GM21515 (cell line): ENCODE measurements around the gene CLSTN1.
"Not testable (repeated sequence)": the region's sequence is repeated elsewhere in the genome, so short reads cannot be mapped to it uniquely, and the experiment has no call there.

Source experiments
- ATAC-seq: cut with Tn5 transposase; IDR thresholded peaks from one replicate; pipeline ENCODE4 v1.9.1; 2021; ENCODE audit not compliant: unreplicated experiment

The CLSTN1 gene

GRCh38 chr1:9826616-9827015 is 2.9 kb upstream of the CLSTN1 start:
- ATAC-seq = no peak

- ATAC-seq = no peak
Observed at GRCh38 chr1:9826087-9826486, 2.3 kb upstream of the CLSTN1 start.

- no peak for ATAC-seq
Observed at GRCh38 chr1:9825093-9826074, 1.6 kb upstream of the CLSTN1 start.

- ATAC-seq = no peak
Observed at GRCh38 chr1:9824702-9825089, 931 bp upstream of the CLSTN1 start.

GRCh38 chr1:9823693-9823942 is 147 bp downstream of the CLSTN1 start:
- ATAC-seq = peak; percentile 12

GRCh38 chr1:9822897-9823692 is 670 bp downstream of the CLSTN1 start:
- no peak for ATAC-seq

GRCh38 chr1:9822490-9822889 is 1.3 kb downstream of the CLSTN1 start:
- ATAC-seq = no peak

GRCh38 chr1:9821710-9822109 is 2.1 kb downstream of the CLSTN1 start:
- ATAC-seq = no peak

- ATAC-seq = no peak
Observed at GRCh38 chr1:9820521-9820920, 3.2 kb downstream of the CLSTN1 start.

- ATAC-seq = no peak
Observed at GRCh38 chr1:9817734-9818133, 6.0 kb downstream of the CLSTN1 start.

- ATAC-seq = no peak
Observed at GRCh38 chr1:9816199-9816598, 7.6 kb downstream of the CLSTN1 start.

- no peak for ATAC-seq
Observed at GRCh38 chr1:9815150-9815549, 8.6 kb downstream of the CLSTN1 start.

- ATAC-seq = no peak
Observed at GRCh38 chr1:9814619-9815018, 9.1 kb downstream of the CLSTN1 start.

- ATAC-seq = no peak
Observed at GRCh38 chr1:9811239-9811966, 12.4 kb downstream of the CLSTN1 start.

GRCh38 chr1:9809100-9809510 is 14.7 kb downstream of the CLSTN1 start:
- no peak for ATAC-seq

- ATAC-seq = no peak
Observed at GRCh38 chr1:9808459-9808858, 15.3 kb downstream of the CLSTN1 start.

GRCh38 chr1:9807541-9807940 is 16.2 kb downstream of the CLSTN1 start:
- no peak for ATAC-seq

GRCh38 chr1:9805972-9806371 is 17.8 kb downstream of the CLSTN1 start:
- ATAC-seq = not testable (repeated sequence)

- ATAC-seq = no peak
Observed at GRCh38 chr1:9805006-9805508, 18.7 kb downstream of the CLSTN1 start.

GRCh38 chr1:9803003-9803918 is 20.5 kb downstream of the CLSTN1 start:
- ATAC-seq = not testable (repeated sequence)
